GM21381 (cell line): ENCODE data around the gene CNDP1.
A peak's percentile ranks its signal among the peaks of the same experiment; 100 is the strongest.

ENCODE experiments used
- ATAC-seq: cut with Tn5 transposase; IDR thresholded peaks from one replicate; pipeline ENCODE4 v1.9.1; 2021; ENCODE audit warnings: mild to moderate bottlenecking, moderate library complexity; ENCODE audit not compliant: unreplicated experiment

The CNDP1 gene

GRCh38 chr18:74574916-74575315, 40.6 kb downstream of the CNDP1 start:
- ATAC-seq: no peak

GRCh38 chr18:74577019-74577418, 42.7 kb downstream of the CNDP1 start:
- no peak for ATAC-seq

- no peak for ATAC-seq
Observed at GRCh38 chr18:74579496-74580065, 45.3 kb downstream of the CNDP1 start.

GRCh38 chr18:74582642-74583041, 48.3 kb downstream of the CNDP1 start:
- ATAC-seq: no peak

GRCh38 chr18:74587441-74587840, 53.1 kb downstream of the CNDP1 start:
- ATAC-seq: no peak

- no peak for ATAC-seq
Observed at GRCh38 chr18:74589021-74589420, 54.7 kb downstream of the CNDP1 start.

- ATAC-seq: no peak
Observed at GRCh38 chr18:74589811-74590210, 55.5 kb downstream of the CNDP1 start.

GRCh38 chr18:74590671-74591070, 56.4 kb downstream of the CNDP1 start:
- no peak for ATAC-seq

GRCh38 chr18:74595431-74595830, 61.1 kb downstream of the CNDP1 start:
- no peak for ATAC-seq

- ATAC-seq: peak; percentile 38
Observed at GRCh38 chr18:74597034-74597661, 62.8 kb downstream of the CNDP1 start.

- ATAC-seq: peak; percentile 70
Observed at GRCh38 chr18:74597662-74598349, 63.5 kb downstream of the CNDP1 start, which contains the start of gene ZNF407. TSS of gene ZNF407 (plus strand) at chr18:74597870. CDS start at chr18:74631020, 33,150 bp downstream.

GRCh38 chr18:74598350-74599001, 64.2 kb downstream of the CNDP1 start:
- ATAC-seq: peak; percentile 60

GRCh38 chr18:74604361-74604760, 70.1 kb downstream of the CNDP1 start:
- no peak for ATAC-seq

- ATAC-seq: no peak
Observed at GRCh38 chr18:74604774-74605173, 70.5 kb downstream of the CNDP1 start.

GRCh38 chr18:74608681-74609080, 74.4 kb downstream of the CNDP1 start:
- no peak for ATAC-seq

GRCh38 chr18:74609535-74609934, 75.2 kb downstream of the CNDP1 start:
- no peak for ATAC-seq

GRCh38 chr18:74610051-74610615, 75.8 kb downstream of the CNDP1 start:
- ATAC-seq: no peak

GRCh38 chr18:74610860-74611259, 76.6 kb downstream of the CNDP1 start:
- ATAC-seq: no peak

- ATAC-seq: no peak
Observed at GRCh38 chr18:74611765-74612164, 77.5 kb downstream of the CNDP1 start.

- ATAC-seq: no peak
Observed at GRCh38 chr18:74613381-74613780, 79.1 kb downstream of the CNDP1 start.

GRCh38 chr18:74616494-74616893, 82.2 kb downstream of the CNDP1 start:
- ATAC-seq: no peak
